D721Med (cell line): Measurements from ENCODE around the gene TTC23.

Experiments used
- DNase-seq: peaks from one replicate; pipeline ENCODE4 v3.0.0; 2011; ENCODE audit warnings: low spot score; ENCODE audit not compliant: insufficient read length
- FAIRE-seq: peaks from 2 replicates; lab custom pipeline; 2011; peaks lifted over from hg19 to GRCh38; lab: Jason Lieb, UNC
- TF ChIP-seq, protein P1 (sequence below): IDR thresholded peaks from 2 replicates; pipeline ENCODE4 v1.5.1; 2012; ENCODE audit warnings: mild to moderate bottlenecking, control low read depth; ENCODE audit not compliant: insufficient read depth; ENCODE audit errors: missing control alignments

TTC23 gene, protein sequence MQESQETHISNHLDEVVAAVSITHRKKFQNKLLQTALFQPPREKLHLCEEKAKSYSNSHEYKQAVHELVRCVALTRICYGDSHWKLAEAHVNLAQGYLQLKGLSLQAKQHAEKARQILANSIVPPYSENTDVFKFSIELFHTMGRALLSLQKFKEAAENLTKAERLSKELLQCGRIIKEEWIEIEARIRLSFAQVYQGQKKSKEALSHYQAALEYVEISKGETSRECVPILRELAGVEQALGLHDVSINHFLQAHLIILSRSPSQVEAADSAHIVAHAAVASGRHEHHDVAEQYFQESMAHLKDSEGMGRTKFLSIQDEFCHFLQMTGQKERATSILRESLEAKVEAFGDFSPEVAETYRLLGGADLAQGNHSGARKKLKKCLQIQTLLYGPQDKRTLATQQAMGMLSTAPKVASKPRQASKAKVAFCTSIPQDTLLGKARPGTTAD

DNA sequence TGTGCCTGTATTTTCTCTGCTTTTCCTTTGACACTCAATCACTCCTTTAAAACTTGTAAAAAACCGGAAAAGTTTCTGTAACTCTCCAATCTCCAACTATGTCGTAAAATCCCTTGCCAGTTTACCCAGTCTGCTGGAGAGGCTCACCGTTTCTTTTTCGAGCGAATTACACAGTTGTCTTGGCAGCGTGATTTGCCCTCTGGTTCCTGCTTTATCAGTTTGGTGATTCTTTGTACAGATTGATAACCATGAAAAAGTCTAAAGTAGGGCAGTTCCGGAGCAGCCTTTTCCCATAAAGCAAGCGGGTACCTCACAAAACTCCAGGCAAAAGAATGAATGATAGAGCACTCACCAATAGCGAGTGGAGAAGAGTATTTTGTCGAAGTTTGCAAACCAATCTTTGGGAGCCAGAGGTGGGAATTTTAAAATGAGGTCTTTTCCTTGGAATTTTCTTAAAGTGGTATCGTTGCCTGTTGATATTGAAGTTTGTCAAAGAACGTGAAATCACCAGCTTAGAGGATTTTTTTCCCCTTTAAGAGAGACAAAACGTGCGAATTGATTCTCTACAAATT, at the start of gene TTC23:
TSS of gene TTC23 (minus strand) at position 312 of the 572 bp plus-strand sequence. CDS start 20,869 bp downstream, outside the sequence.
- DNase-seq (no peak), FAIRE-seq (no peak)

DNA sequence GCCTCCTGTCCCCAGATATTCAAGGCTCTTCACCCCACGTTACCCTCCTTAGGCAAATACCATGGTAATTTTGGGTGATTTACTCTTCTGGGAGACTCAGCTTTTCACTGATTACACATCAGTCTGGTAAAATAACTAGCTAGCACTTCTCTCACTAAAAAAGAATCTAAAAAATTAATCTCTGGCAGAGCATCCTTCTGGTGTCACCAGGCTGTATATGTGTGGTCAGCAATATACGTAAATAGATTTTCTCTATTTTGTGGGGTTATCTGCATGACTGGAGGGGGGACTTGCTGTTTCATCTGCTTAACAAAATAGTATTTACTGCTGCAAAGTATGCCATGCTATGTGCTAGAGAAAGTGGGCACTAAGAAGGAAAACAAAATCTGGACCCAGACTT, 47.0 kb upstream of the TTC23 start:
- no peak for DNase-seq
- TF ChIP-seq, protein P1, sequence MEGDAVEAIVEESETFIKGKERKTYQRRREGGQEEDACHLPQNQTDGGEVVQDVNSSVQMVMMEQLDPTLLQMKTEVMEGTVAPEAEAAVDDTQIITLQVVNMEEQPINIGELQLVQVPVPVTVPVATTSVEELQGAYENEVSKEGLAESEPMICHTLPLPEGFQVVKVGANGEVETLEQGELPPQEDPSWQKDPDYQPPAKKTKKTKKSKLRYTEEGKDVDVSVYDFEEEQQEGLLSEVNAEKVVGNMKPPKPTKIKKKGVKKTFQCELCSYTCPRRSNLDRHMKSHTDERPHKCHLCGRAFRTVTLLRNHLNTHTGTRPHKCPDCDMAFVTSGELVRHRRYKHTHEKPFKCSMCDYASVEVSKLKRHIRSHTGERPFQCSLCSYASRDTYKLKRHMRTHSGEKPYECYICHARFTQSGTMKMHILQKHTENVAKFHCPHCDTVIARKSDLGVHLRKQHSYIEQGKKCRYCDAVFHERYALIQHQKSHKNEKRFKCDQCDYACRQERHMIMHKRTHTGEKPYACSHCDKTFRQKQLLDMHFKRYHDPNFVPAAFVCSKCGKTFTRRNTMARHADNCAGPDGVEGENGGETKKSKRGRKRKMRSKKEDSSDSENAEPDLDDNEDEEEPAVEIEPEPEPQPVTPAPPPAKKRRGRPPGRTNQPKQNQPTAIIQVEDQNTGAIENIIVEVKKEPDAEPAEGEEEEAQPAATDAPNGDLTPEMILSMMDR: no peak
- no peak for FAIRE-seq

More for the DNA sequence above, at the start of gene TTC23:
- TF ChIP-seq, protein P1: no peak

DNA sequence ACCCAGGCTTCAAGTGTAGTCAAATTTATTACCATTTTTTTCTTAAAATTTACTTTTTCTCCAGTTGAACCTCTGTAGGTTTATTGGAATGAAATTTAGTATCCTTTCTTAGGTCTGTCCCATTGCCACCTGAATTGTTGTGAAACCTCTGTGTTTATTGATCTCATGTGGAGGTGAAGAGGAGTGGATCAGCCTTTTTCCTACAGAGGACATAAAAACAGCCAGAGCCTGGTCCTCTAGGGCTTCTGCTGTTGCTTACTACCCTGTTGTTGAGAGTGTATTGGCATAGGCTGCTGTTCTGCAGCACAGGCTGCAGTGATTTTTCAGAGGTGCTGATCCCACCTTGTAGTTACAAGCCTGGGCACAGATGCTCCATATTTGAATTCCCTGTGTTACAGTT, 46.5 kb upstream of the TTC23 start:
- no peak for DNase-seq
- FAIRE-seq: no peak
- TF ChIP-seq, protein P1: no peak

DNA sequence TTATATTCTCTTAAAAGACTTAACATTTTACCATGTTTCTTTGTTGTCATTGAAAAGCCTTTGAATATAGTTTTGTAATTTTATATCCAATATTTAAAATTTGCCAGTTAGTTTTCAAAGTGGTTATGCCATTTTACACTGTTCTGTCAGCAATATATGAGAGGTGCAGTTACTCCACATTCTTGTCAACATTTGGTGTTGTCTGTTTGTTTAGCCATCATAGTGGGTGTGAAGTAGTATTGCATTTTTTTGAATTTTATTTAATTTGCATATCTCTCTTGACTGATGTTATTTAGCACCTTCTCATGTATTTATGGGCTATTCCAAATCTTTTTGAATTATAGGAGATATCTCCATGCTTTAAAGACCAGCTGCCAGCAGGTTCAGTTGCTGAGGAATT, 42.3 kb upstream of the TTC23 start:
- TF ChIP-seq, protein P1: no peak
- no peak for DNase-seq

GRCh38 chr15:99283717-99284116, 34.3 kb upstream of the TTC23 start:
- DNase-seq: no peak
- FAIRE-seq: no peak
- TF ChIP-seq, protein P1: no peak

More for the DNA sequence above, 42.3 kb upstream of the TTC23 start:
- FAIRE-seq: no peak

- TF ChIP-seq, protein P1: no peak
- DNase-seq (no peak), FAIRE-seq (no peak)
Measured at GRCh38 chr15:99282586-99282985, 33.2 kb upstream of the TTC23 start.

DNA sequence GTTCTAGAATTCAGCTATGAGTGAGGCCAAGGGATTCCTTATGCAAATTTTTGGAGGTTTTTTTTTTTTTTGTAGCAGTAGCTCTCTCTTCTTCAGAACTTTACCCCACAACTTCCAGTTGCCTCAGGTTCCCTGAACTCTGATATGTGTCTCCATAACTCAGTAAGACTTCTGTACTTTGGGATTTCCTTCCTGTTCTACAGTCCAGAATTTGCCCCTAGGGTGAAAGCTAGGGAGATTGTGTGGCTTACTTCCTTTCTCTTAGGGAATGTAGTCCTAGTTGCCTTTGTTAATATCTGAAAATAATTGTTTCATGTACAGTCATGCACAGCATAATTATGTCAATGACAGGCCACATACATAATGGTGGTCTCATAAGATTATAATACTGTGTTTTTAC, 32.7 kb upstream of the TTC23 start:
- FAIRE-seq: no peak
- DNase-seq: no peak
- TF ChIP-seq, protein P1: no peak
